ENCODE data around the gene RSKR.
"Not testable (repeated sequence)": the region's sequence is repeated elsewhere in the genome, so short reads cannot be mapped to it uniquely, and the experiment has no call there.

RSKR gene

DNA sequence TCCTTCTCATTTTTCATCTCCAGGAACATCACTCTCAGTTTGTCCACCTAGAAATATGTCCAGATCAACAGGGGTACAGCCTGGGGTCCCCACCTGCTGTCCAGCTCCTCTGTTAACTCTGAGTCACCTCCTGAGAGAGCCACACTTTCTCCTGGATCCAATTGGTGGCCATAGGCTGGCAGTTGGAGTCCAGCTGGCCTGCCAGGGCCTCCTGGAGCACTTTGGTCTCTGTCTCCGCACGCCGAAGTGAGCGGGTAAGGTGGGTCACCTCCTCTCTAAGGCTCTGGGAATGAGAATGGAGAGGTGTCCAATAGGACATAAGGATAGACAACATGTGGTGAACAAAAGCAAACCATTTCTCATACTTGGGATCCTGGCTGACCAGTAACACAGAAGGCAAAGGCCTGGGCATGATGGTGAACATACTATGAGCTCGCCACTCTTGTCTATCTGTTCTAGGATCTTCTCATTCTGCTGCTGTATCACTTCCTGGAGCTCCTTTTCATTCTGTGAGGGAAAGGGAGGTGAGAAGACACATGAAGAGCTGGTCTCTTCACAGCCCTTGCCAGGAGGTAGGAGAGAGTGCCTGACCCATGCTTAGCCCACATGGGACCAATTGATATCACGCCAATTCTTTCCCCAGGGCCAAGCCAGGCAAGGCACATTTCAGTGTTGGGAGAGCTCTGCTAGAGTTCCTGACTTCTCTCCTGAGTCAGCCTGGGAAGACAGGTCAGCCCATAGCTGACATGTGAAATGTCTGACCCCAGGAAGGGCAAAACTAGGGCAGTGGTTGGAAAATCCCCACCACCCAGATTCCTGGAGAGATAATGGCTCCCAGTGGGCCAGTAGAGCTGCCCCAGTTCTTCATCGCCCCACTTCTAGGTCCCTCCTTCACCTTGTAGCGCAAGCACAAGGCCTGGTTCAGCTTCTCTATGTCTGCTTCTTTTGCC, 35.5 kb downstream of the RSKR start:
- H3K36me3 ChIP-seq, result peaks cover 68% of the 10 kb centered on the region
- no peaks in the 10 kb centered on the region for H3K27me3 ChIP-seq (ENCODE audit: insufficient read depth, low read depth, severe bottlenecking)
- H3K4me3 ChIP-seq (ENCODE audit: low read depth, low read length), result no peak overlapping the region
- no peak for DNase-seq
- TF ChIP-seq, protein P1, sequence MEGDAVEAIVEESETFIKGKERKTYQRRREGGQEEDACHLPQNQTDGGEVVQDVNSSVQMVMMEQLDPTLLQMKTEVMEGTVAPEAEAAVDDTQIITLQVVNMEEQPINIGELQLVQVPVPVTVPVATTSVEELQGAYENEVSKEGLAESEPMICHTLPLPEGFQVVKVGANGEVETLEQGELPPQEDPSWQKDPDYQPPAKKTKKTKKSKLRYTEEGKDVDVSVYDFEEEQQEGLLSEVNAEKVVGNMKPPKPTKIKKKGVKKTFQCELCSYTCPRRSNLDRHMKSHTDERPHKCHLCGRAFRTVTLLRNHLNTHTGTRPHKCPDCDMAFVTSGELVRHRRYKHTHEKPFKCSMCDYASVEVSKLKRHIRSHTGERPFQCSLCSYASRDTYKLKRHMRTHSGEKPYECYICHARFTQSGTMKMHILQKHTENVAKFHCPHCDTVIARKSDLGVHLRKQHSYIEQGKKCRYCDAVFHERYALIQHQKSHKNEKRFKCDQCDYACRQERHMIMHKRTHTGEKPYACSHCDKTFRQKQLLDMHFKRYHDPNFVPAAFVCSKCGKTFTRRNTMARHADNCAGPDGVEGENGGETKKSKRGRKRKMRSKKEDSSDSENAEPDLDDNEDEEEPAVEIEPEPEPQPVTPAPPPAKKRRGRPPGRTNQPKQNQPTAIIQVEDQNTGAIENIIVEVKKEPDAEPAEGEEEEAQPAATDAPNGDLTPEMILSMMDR (IDR thresholded peaks at IDR 0.05; ENCODE audit: low read depth, low read length), result no peak
- H3K27ac ChIP-seq, result no peak overlapping the region
- H3K9me3 ChIP-seq (ENCODE audit: severe bottlenecking), result no peaks in the 10 kb centered on the region

DNA sequence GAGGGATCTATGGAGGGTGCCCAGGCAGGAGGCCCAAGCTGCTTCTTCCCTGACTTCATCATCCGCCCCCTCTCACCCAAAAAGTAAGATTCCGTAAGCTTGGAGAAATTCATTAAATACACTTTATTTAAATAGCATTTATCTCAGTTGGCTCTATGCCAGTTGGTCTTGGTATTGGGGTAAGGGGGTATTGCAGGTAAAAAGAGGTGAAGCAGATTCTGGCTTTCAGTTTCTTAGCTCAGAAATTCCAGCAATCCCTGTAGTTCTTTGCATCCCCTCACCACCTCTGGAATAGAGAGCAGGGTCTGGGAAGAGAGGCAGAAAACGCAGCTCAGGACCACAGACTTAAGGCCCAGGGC, 36.5 kb downstream of the RSKR start:
- Histone ChIP-seq H3K9me3 (ENCODE audit: severe bottlenecking) (no peaks in the 10 kb centered on the region), H3K27ac (no peak overlapping the region), H3K4me3 (ENCODE audit: low read depth, low read length) (no peak overlapping the region), H3K36me3 (peaks cover 57% of the 10 kb centered on the region), H3K27me3 (ENCODE audit: insufficient read depth, low read depth, severe bottlenecking) (no peaks in the 10 kb centered on the region)
- TF ChIP-seq, protein P1 (IDR thresholded peaks at IDR 0.05; ENCODE audit: low read depth, low read length), result no peak
- DNase-seq, result no peak

DNA sequence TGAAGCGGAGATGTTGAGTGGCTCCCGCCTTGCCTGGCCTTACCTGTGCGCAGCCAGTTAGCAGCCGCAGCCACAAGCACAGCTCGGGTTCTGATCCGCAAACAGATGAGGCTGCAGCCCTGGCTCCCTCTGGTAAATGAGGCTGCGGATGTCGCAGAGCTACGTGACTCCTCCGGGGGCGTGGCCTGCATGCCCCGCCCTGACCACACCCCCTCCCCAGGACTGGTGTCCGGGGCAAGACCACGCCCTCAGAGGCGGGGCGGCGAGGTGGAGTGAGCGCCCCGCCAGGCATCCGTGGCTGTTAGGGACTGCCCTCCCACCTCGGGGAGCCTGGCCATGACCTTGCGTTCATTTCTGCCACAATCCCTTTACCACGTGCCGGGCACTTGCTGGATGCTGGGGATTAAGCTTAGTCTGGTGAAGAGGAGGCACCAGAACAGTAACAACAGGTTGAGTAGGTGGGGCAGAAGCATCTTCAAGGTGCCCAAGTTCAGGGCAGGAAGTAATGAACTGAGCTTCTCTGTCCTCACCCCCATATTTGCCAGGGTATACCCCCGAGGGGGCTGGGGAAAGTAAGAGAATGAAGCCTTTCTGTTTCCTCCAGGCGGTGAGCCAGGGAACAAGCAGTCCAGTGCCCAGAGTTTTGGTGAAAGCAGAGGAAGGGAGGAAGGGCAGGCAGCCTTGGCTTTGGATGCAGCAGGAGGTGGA, 37.1 kb downstream of the RSKR start, which contains the start of gene ALDOC:
Gene ALDOC, minus strand, starts transcription at position 138 of the 708 bp plus-strand sequence. CDS start 1,363 bp downstream, outside the sequence.
- H3K4me3 ChIP-seq (ENCODE audit: low read depth, low read length), result no peak within 1 kb of the TSS
- TF ChIP-seq, protein P1 (IDR thresholded peaks at IDR 0.05; ENCODE audit: low read depth, low read length), result no peak
- peaks cover 52% of the 10 kb centered on the region for H3K36me3 ChIP-seq
- no peak within 1 kb of the TSS for H3K27ac ChIP-seq
- H3K9me3 ChIP-seq (ENCODE audit: severe bottlenecking), result no peaks in the 10 kb centered on the region
- peak; percentile 84 for DNase-seq
- no peaks in the 10 kb centered on the region for H3K27me3 ChIP-seq (ENCODE audit: insufficient read depth, low read depth, severe bottlenecking)

DNA sequence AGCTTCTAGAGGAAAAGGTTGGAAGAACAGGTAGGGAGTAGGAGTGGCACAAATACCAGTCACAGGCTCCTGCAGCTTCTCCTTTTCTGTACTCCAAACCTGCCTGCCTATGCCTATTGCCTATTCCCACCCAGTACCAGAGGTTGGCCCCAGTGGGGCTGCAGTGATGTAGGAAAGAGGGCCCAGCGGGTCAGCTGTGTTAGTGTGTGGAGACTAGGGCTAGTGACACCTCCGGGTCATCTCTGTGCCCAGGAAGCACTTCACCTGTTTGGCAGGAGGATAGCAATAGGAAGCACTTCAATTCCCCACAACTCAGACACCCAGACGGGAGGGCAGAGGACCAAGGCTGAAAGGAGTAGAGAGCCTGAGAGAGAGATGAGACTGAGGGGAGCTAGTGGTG, 38.0 kb downstream of the RSKR start:
- H3K4me3 ChIP-seq (ENCODE audit: low read depth, low read length); H3K27ac ChIP-seq; H3K27me3 ChIP-seq (ENCODE audit: insufficient read depth, low read depth, severe bottlenecking); DNase-seq; H3K9me3 ChIP-seq (ENCODE audit: severe bottlenecking): not testable (repeated sequence)
- H3K36me3 ChIP-seq, result peaks cover 50% of the 10 kb centered on the region

DNA sequence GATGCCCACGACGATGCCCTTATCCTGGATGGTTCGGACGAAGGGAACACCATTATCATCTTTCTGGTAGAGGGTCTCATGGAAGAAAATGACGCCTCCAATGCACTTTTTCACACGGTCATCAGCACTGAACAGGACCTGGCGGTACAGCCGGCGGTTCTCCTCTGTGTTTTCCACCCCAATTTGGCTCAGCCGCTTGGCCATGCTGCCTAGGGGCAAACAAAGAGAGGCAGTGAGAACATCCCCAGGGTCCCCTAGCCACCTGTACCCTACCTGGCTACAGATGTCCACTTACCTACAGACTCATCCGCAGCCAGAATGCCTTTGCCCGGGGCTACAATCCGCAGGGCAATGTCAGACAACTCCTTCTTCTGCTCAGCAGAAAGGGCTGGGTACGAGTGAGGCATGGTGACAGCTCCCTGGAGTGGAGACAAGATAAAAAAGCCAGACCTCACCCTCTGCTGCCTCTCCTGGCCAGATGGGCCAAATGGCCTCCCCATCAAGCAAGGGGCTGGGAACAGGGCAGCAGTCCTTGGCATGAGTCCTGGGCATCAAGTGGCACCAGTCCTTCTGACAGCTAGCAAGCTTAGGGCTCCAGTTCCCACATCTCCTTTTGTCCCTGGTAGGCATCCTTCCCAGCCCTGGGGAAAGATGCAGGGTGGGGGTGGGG, 38.7 kb downstream of the RSKR start:
- TF ChIP-seq, protein P1 (IDR thresholded peaks at IDR 0.05; ENCODE audit: low read depth, low read length), result 0 out of 2 replicates have a peak, but pooled peaks have one; percentile 34
- Histone ChIP-seq H3K4me3 (ENCODE audit: low read depth, low read length) (no peak overlapping the region), H3K36me3 (peaks cover 43% of the 10 kb centered on the region), H3K9me3 (ENCODE audit: severe bottlenecking) (no peaks in the 10 kb centered on the region), H3K27ac (no peak overlapping the region), H3K27me3 (ENCODE audit: insufficient read depth, low read depth, severe bottlenecking) (no peaks in the 10 kb centered on the region)
- DNase-seq, result no peak

DNA sequence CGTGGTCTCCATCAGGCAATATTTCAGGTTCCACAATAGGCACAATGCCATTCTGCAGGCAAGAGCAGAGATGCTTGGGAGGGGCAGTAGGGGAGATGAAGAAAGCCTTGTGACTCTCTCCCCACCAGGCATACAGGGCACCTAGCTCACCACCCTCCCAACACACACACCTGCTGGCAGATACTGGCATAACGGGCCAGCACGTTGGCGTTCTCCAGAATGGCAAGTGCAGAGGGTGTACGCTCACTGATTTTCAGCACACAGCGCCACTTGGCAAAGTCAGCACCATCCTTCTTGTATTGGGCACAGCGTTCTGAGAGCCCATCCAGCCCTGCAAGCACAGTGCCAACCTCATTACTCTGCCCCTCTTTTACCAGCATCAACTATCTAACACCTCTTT, 39.5 kb downstream of the RSKR start:
- TF ChIP-seq, protein P1 (IDR thresholded peaks at IDR 0.05; ENCODE audit: low read depth, low read length), result no peak
- no peak for DNase-seq
- H3K36me3 ChIP-seq, result peaks cover 36% of the 10 kb centered on the region
- H3K27me3 ChIP-seq (ENCODE audit: insufficient read depth, low read depth, severe bottlenecking), result no peaks in the 10 kb centered on the region
- H3K4me3 ChIP-seq (ENCODE audit: low read depth, low read length), result no peak overlapping the region
- H3K9me3 ChIP-seq (ENCODE audit: severe bottlenecking), result no peaks in the 10 kb centered on the region
- H3K27ac ChIP-seq, result no peak overlapping the region

Measured in WERI-Rb-1 (cell line).